KOPT-K1 (cell line): ENCODE measurements around the gene ABHD17B.

Source experiments
- H3K27ac ChIP-seq: fragments of 200-600 bp; sonication (generic); 2 replicates; pipeline ENCODE4 v1.5.1; 2016; ENCODE audit warnings: antibody characterized with exemption, mild to moderate bottlenecking, low read depth, low read length; ENCODE audit not compliant: poor library complexity, severe bottlenecking
- H3K36me3 ChIP-seq: fragments of 200-600 bp; sonication (generic); 2 replicates; pipeline ENCODE4 v1.5.1; 2017; ENCODE audit warnings: antibody characterized with exemption, mild to moderate bottlenecking, low read length, moderate library complexity; ENCODE audit not compliant: insufficient read depth
- H3K9me3 ChIP-seq: fragments of 200-600 bp; sonication (generic); 2 replicates; pipeline ENCODE4 v1.5.1; 2017; ENCODE audit warnings: antibody characterized with exemption, low read length, mild to moderate bottlenecking; ENCODE audit not compliant: insufficient read depth, poor library complexity, severe bottlenecking

Gene ABHD17B

GRCh38 chr9:71897577-71897976, 13.4 kb downstream of the ABHD17B start:
- Histone ChIP-seq H3K9me3 (no peaks in the 10 kb centered on the region), H3K36me3 (no peaks in the 10 kb centered on the region), H3K27ac (peak overlapping the region; percentile 100)

GRCh38 chr9:71896761-71897160, 14.2 kb downstream of the ABHD17B start:
- H3K36me3 ChIP-seq: no peaks in the 10 kb centered on the region
- H3K9me3 ChIP-seq: no peaks in the 10 kb centered on the region
- H3K27ac ChIP-seq: peak overlapping the region; percentile 100

- Histone ChIP-seq H3K27ac (peak overlapping the region; percentile 100), H3K36me3 (no peaks in the 10 kb centered on the region), H3K9me3 (no peaks in the 10 kb centered on the region)
Observed at GRCh38 chr9:71895955-71896354, 15.0 kb downstream of the ABHD17B start.

- Histone ChIP-seq H3K27ac (peak overlapping the region; percentile 100), H3K9me3 (no peaks in the 10 kb centered on the region), H3K36me3 (no peaks in the 10 kb centered on the region)
Observed at GRCh38 chr9:71895117-71895516, 15.9 kb downstream of the ABHD17B start.

GRCh38 chr9:71891557-71892189, 19.3 kb downstream of the ABHD17B start:
- Histone ChIP-seq H3K27ac (peak overlapping the region; percentile 6), H3K9me3 (no peaks in the 10 kb centered on the region), H3K36me3 (no peaks in the 10 kb centered on the region)

- Histone ChIP-seq H3K27ac (no peak overlapping the region), H3K36me3 (no peaks in the 10 kb centered on the region), H3K9me3 (no peaks in the 10 kb centered on the region)
Observed at GRCh38 chr9:71890042-71890679, 20.8 kb downstream of the ABHD17B start.

GRCh38 chr9:71887362-71887761, 23.6 kb downstream of the ABHD17B start:
- Histone ChIP-seq H3K27ac (peak overlapping the region; percentile 34), H3K9me3 (peaks cover 26% of the 10 kb centered on the region), H3K36me3 (peaks cover 23% of the 10 kb centered on the region; the same call in 1 of the 2 replicates)

GRCh38 chr9:71886541-71886940, 24.5 kb downstream of the ABHD17B start:
- H3K36me3 ChIP-seq: peaks cover 31% of the 10 kb centered on the region; the same call in 1 of the 2 replicates
- no peak overlapping the region for H3K27ac ChIP-seq
- peaks cover 34% of the 10 kb centered on the region for H3K9me3 ChIP-seq

GRCh38 chr9:71886015-71886414, 25.0 kb downstream of the ABHD17B start:
- H3K36me3 ChIP-seq: peaks cover 33% of the 10 kb centered on the region; the same call in 1 of the 2 replicates
- H3K27ac ChIP-seq: no peak overlapping the region
- peaks cover 40% of the 10 kb centered on the region for H3K9me3 ChIP-seq

GRCh38 chr9:71885467-71885866, 25.5 kb downstream of the ABHD17B start:
- Histone ChIP-seq H3K36me3 (peaks cover 33% of the 10 kb centered on the region; the same call in 1 of the 2 replicates), H3K9me3 (peaks cover 45% of the 10 kb centered on the region), H3K27ac (no peak overlapping the region)

- Histone ChIP-seq H3K27ac (no peak overlapping the region), H3K36me3 (peaks cover 43% of the 10 kb centered on the region; the same call in 1 of the 2 replicates), H3K9me3 (peaks cover 59% of the 10 kb centered on the region)
Observed at GRCh38 chr9:71884005-71884404, 27.0 kb downstream of the ABHD17B start.

- Histone ChIP-seq H3K36me3 (peaks cover 49% of the 10 kb centered on the region), H3K9me3 (peaks cover 71% of the 10 kb centered on the region), H3K27ac (no peak overlapping the region)
Observed at GRCh38 chr9:71879644-71880174, 31.3 kb downstream of the ABHD17B start.

- H3K27ac ChIP-seq: no peak overlapping the region
- peaks cover 60% of the 10 kb centered on the region for H3K9me3 ChIP-seq
- H3K36me3 ChIP-seq: peaks cover 50% of the 10 kb centered on the region
Observed at GRCh38 chr9:71878327-71879274, 32.4 kb downstream of the ABHD17B start.

- Histone ChIP-seq H3K36me3 (peaks cover 41% of the 10 kb centered on the region), H3K9me3 (peaks cover 42% of the 10 kb centered on the region), H3K27ac (no peak overlapping the region)
Observed at GRCh38 chr9:71876829-71877228, 34.2 kb downstream of the ABHD17B start.

- peaks cover 43% of the 10 kb centered on the region for H3K36me3 ChIP-seq
- peaks cover 35% of the 10 kb centered on the region for H3K9me3 ChIP-seq
- H3K27ac ChIP-seq: no peak overlapping the region
Observed at GRCh38 chr9:71876106-71876505, 34.9 kb downstream of the ABHD17B start.
